Stimulated activated naive CD8-positive, alpha-beta T cell treated with anti-CD3 and anti-CD28 coated beads, Interleukin-15, Interleukin-2, amounts not matched to agents 100 ng/mL and 50 ng/mL, for 24 hours (primary cell): Measurements from ENCODE around the gene FAF1.

Experiments used
- H3K27ac Mint-ChIP-seq: one replicate; pipeline ENCODE4 v1.8.0; 2021; ENCODE audit warnings: mild to moderate bottlenecking, mixed read lengths
- H3K27me3 Mint-ChIP-seq: one replicate; pipeline ENCODE4 v1.8.0; 2021; ENCODE audit warnings: mixed read lengths
- H3K36me3 Mint-ChIP-seq: one replicate; pipeline ENCODE4 v1.8.0; 2021; ENCODE audit warnings: low read depth, mixed read lengths
- H3K4me1 Mint-ChIP-seq: one replicate; pipeline ENCODE4 v1.8.0; 2021; ENCODE audit warnings: low read depth, mixed read lengths
- H3K4me3 Mint-ChIP-seq: one replicate; pipeline ENCODE4 v1.8.0; 2021; ENCODE audit warnings: mild to moderate bottlenecking, mixed read lengths
- H3K9me3 Mint-ChIP-seq: one replicate; pipeline ENCODE4 v1.8.0; 2021; ENCODE audit warnings: mixed read lengths

The FAF1 gene

GRCh38 chr1:50697440-50698421 lies 262.3 kb downstream of the FAF1 start:
- Mint-ChIP-seq H3K27ac (no peak overlapping the region), H3K36me3 (peaks cover under 1% of the 10 kb centered on the region), H3K4me1 (no peaks in the 10 kb centered on the region), H3K27me3 (no peaks in the 10 kb centered on the region), H3K4me3 (no peak overlapping the region), H3K9me3 (no peaks in the 10 kb centered on the region)

- Mint-ChIP-seq H3K27me3 (no peaks in the 10 kb centered on the region), H3K36me3 (peaks cover 12% of the 10 kb centered on the region), H3K4me3 (no peak overlapping the region), H3K4me1 (no peaks in the 10 kb centered on the region), H3K27ac (no peak overlapping the region), H3K9me3 (no peaks in the 10 kb centered on the region)
These were observed 266.2 kb downstream of the FAF1 start for GRCh38 chr1:50693829-50694228.

GRCh38 chr1:50684185-50684584 lies 275.9 kb downstream of the FAF1 start:
- no peaks in the 10 kb centered on the region for H3K4me1 Mint-ChIP-seq
- H3K27ac Mint-ChIP-seq: no peak overlapping the region
- peaks cover 21% of the 10 kb centered on the region for H3K36me3 Mint-ChIP-seq
- H3K4me3 Mint-ChIP-seq: no peak overlapping the region
- H3K9me3 Mint-ChIP-seq: no peaks in the 10 kb centered on the region
- no peaks in the 10 kb centered on the region for H3K27me3 Mint-ChIP-seq

- no peak overlapping the region for H3K4me3 Mint-ChIP-seq
- no peaks in the 10 kb centered on the region for H3K27me3 Mint-ChIP-seq
- H3K27ac Mint-ChIP-seq: no peak overlapping the region
- peaks cover 19% of the 10 kb centered on the region for H3K36me3 Mint-ChIP-seq
- no peaks in the 10 kb centered on the region for H3K4me1 Mint-ChIP-seq
- no peaks in the 10 kb centered on the region for H3K9me3 Mint-ChIP-seq
These were observed 278.1 kb downstream of the FAF1 start for GRCh38 chr1:50681931-50682330.

GRCh38 chr1:50667710-50668356 lies 292.2 kb downstream of the FAF1 start:
- Mint-ChIP-seq H3K36me3 (peaks cover 11% of the 10 kb centered on the region), H3K4me1 (no peaks in the 10 kb centered on the region), H3K9me3 (no peaks in the 10 kb centered on the region), H3K27ac (peak overlapping the region; percentile 14), H3K4me3 (no peak overlapping the region), H3K27me3 (no peaks in the 10 kb centered on the region)

GRCh38 chr1:50667272-50667671 lies 292.8 kb downstream of the FAF1 start:
- no peaks in the 10 kb centered on the region for H3K27me3 Mint-ChIP-seq
- H3K4me3 Mint-ChIP-seq: no peak overlapping the region
- no peak overlapping the region for H3K27ac Mint-ChIP-seq
- no peaks in the 10 kb centered on the region for H3K4me1 Mint-ChIP-seq
- peaks cover 11% of the 10 kb centered on the region for H3K36me3 Mint-ChIP-seq
- H3K9me3 Mint-ChIP-seq: no peaks in the 10 kb centered on the region

- H3K27me3 Mint-ChIP-seq: no peaks in the 10 kb centered on the region
- peaks cover 11% of the 10 kb centered on the region for H3K36me3 Mint-ChIP-seq
- H3K27ac Mint-ChIP-seq: no peak overlapping the region
- H3K9me3 Mint-ChIP-seq: no peaks in the 10 kb centered on the region
- H3K4me3 Mint-ChIP-seq: no peak overlapping the region
- H3K4me1 Mint-ChIP-seq: no peaks in the 10 kb centered on the region
These were observed 293.2 kb downstream of the FAF1 start for GRCh38 chr1:50666849-50667248.

GRCh38 chr1:50665413-50665812 lies 294.7 kb downstream of the FAF1 start:
- no peaks in the 10 kb centered on the region for H3K9me3 Mint-ChIP-seq
- peaks cover 7% of the 10 kb centered on the region for H3K36me3 Mint-ChIP-seq
- H3K27ac Mint-ChIP-seq: no peak overlapping the region
- no peaks in the 10 kb centered on the region for H3K4me1 Mint-ChIP-seq
- no peak overlapping the region for H3K4me3 Mint-ChIP-seq
- H3K27me3 Mint-ChIP-seq: no peaks in the 10 kb centered on the region

- Mint-ChIP-seq H3K27me3 (no peaks in the 10 kb centered on the region), H3K27ac (no peak overlapping the region), H3K9me3 (no peaks in the 10 kb centered on the region), H3K4me1 (peaks cover 6% of the 10 kb centered on the region), H3K36me3 (no peaks in the 10 kb centered on the region), H3K4me3 (no peak overlapping the region)
These were observed 298.4 kb downstream of the FAF1 start for GRCh38 chr1:50661626-50662025.

GRCh38 chr1:50659107-50659662 lies 300.9 kb downstream of the FAF1 start:
- peaks cover 6% of the 10 kb centered on the region for H3K4me1 Mint-ChIP-seq
- no peaks in the 10 kb centered on the region for H3K27me3 Mint-ChIP-seq
- no peak overlapping the region for H3K4me3 Mint-ChIP-seq
- H3K9me3 Mint-ChIP-seq: no peaks in the 10 kb centered on the region
- no peak overlapping the region for H3K27ac Mint-ChIP-seq
- peaks cover 6% of the 10 kb centered on the region for H3K36me3 Mint-ChIP-seq

- Mint-ChIP-seq H3K4me1 (peaks cover 6% of the 10 kb centered on the region), H3K4me3 (no peak overlapping the region), H3K36me3 (peaks cover 6% of the 10 kb centered on the region), H3K9me3 (no peaks in the 10 kb centered on the region), H3K27me3 (no peaks in the 10 kb centered on the region), H3K27ac (no peak overlapping the region)
These were observed 301.5 kb downstream of the FAF1 start for GRCh38 chr1:50658459-50659076.

GRCh38 chr1:50656931-50657330 lies 303.1 kb downstream of the FAF1 start:
- H3K4me3 Mint-ChIP-seq: no peak overlapping the region
- H3K36me3 Mint-ChIP-seq: peaks cover 6% of the 10 kb centered on the region
- H3K9me3 Mint-ChIP-seq: no peaks in the 10 kb centered on the region
- no peak overlapping the region for H3K27ac Mint-ChIP-seq
- no peaks in the 10 kb centered on the region for H3K27me3 Mint-ChIP-seq
- H3K4me1 Mint-ChIP-seq: peaks cover 6% of the 10 kb centered on the region

GRCh38 chr1:50651476-50652263 lies 308.4 kb downstream of the FAF1 start:
- H3K4me3 Mint-ChIP-seq: no peak overlapping the region
- no peaks in the 10 kb centered on the region for H3K9me3 Mint-ChIP-seq
- no peak overlapping the region for H3K27ac Mint-ChIP-seq
- H3K36me3 Mint-ChIP-seq: peaks cover 19% of the 10 kb centered on the region
- H3K27me3 Mint-ChIP-seq: no peaks in the 10 kb centered on the region
- no peaks in the 10 kb centered on the region for H3K4me1 Mint-ChIP-seq

- H3K27ac Mint-ChIP-seq: no peak overlapping the region
- H3K27me3 Mint-ChIP-seq: no peaks in the 10 kb centered on the region
- no peak overlapping the region for H3K4me3 Mint-ChIP-seq
- peaks cover 24% of the 10 kb centered on the region for H3K36me3 Mint-ChIP-seq
- no peaks in the 10 kb centered on the region for H3K4me1 Mint-ChIP-seq
- H3K9me3 Mint-ChIP-seq: no peaks in the 10 kb centered on the region
These were observed 313.5 kb downstream of the FAF1 start for GRCh38 chr1:50646526-50646925.
